SK-N-MC (cell line): ENCODE data around the gene PCDHGC4.

Source experiments
- DNase-seq: peaks from one replicate; pipeline ENCODE4 v3.0.0-alpha.2; 2011; ENCODE audit warnings: low read depth, low spot score
- H3K27ac ChIP-seq: fragments of 200-600 bp; sonication (generic); 2 replicates; pipeline ENCODE4 v1.5.1; 2016; ENCODE audit warnings: mixed run types
- H3K36me3 ChIP-seq: fragments of 200-600 bp; sonication (generic); 2 replicates; pipeline ENCODE4 v1.6.1; 2017; ENCODE audit warnings: antibody characterized with exemption, low read length, mixed read lengths; ENCODE audit not compliant: insufficient read depth
- H3K4me3 ChIP-seq: fragments of 200-600 bp; sonication (generic); 2 replicates; pipeline ENCODE4 v1.5.1; 2016
- H3K9ac ChIP-seq: fragments of 200-600 bp; sonication (generic); 2 replicates; pipeline ENCODE4 v1.8.0; 2017; ENCODE audit warnings: mixed run types, mixed read lengths; ENCODE audit not compliant: insufficient read length
- H3K9me3 ChIP-seq: fragments of 200-600 bp; sonication (generic); 2 replicates; pipeline ENCODE4 v1.6.1; 2017; ENCODE audit warnings: low read depth, mild to moderate bottlenecking, antibody characterized with exemption, low read length, moderate library complexity, mixed read lengths
- EZH2 ChIP-seq: fragments of 200-600 bp; sonication (generic); IDR thresholded peaks from one replicate; pipeline ENCODE4 v1.6.1; 2017; ENCODE audit warnings: antibody characterized with exemption
- FOXP2 ChIP-seq: optimal IDR thresholded peaks from 2 replicates; pipeline ENCODE3; 2011; ENCODE audit warnings: mild to moderate bottlenecking, moderate library complexity; ENCODE audit not compliant: insufficient read depth; ENCODE audit errors: extremely low read length, control extremely low read depth
- POLR2AphosphoS5 ChIP-seq: IDR thresholded peaks from 2 replicates; pipeline ENCODE4 v1.6.1; 2012; ENCODE audit warnings: mild to moderate bottlenecking, low read depth, low read length, borderline replicate concordance

Gene PCDHGC4

GRCh38 chr5:141493500-141494422 is 8.9 kb downstream of the PCDHGC4 start:
- H3K4me3 ChIP-seq, result peak overlapping the region; percentile 77; the same call in 1 of the 2 replicates
- H3K27ac ChIP-seq, result peak overlapping the region; percentile 97
- DNase-seq, result no peak
- no peaks in the 10 kb centered on the region for H3K9me3 ChIP-seq
- TF ChIP-seq POLR2AphosphoS5 (no peak), EZH2 (no peak)
- H3K9ac ChIP-seq, result peak overlapping the region; percentile 52
- no peaks in the 10 kb centered on the region for H3K36me3 ChIP-seq

- DNase-seq, result no peak
- TF ChIP-seq FOXP2, result no peak
- TF ChIP-seq POLR2AphosphoS5, result peak; percentile 36
- H3K36me3 ChIP-seq, result no peaks in the 10 kb centered on the region
- H3K4me3 ChIP-seq, result peak overlapping the region; percentile 77
- peak overlapping the region; percentile 52 for H3K9ac ChIP-seq
- no peaks in the 10 kb centered on the region for H3K9me3 ChIP-seq
- peak overlapping the region; percentile 97 for H3K27ac ChIP-seq
Measured at GRCh38 chr5:141494761-141495452, 10.1 kb downstream of the PCDHGC4 start.

GRCh38 chr5:141495453-141495811 is 10.6 kb downstream of the PCDHGC4 start:
- Histone ChIP-seq H3K9ac (peak overlapping the region; percentile 58), H3K27ac (peak overlapping the region; percentile 97), H3K9me3 (no peaks in the 10 kb centered on the region), H3K36me3 (no peaks in the 10 kb centered on the region), H3K4me3 (peak overlapping the region; percentile 77)
- TF ChIP-seq EZH2, result no peak
- no peak for TF ChIP-seq FOXP2
- no peak for DNase-seq

- Histone ChIP-seq H3K27ac (peak overlapping the region; percentile 97), H3K9ac (peak overlapping the region; percentile 58), H3K36me3 (no peaks in the 10 kb centered on the region), H3K9me3 (no peaks in the 10 kb centered on the region), H3K4me3 (peak overlapping the region; percentile 77)
- peak; percentile 88 for DNase-seq
- TF ChIP-seq EZH2 (no peak), POLR2AphosphoS5 (peak; percentile 84), FOXP2 (peak; percentile 83)
Measured at GRCh38 chr5:141496038-141496437, 11.2 kb downstream of the PCDHGC4 start.

GRCh38 chr5:141501761-141502160 is 16.9 kb downstream of the PCDHGC4 start:
- Histone ChIP-seq H3K9me3 (no peaks in the 10 kb centered on the region), H3K36me3 (no peaks in the 10 kb centered on the region), H3K4me3 (no peak overlapping the region), H3K27ac (no peak overlapping the region), H3K9ac (no peak overlapping the region)
- no peak for TF ChIP-seq EZH2
- no peak for TF ChIP-seq POLR2AphosphoS5
- TF ChIP-seq FOXP2, result no peak
- no peak for DNase-seq

- TF ChIP-seq EZH2, result no peak
- no peak for TF ChIP-seq FOXP2
- TF ChIP-seq POLR2AphosphoS5, result no peak
- Histone ChIP-seq H3K9me3 (no peaks in the 10 kb centered on the region), H3K27ac (no peak overlapping the region), H3K4me3 (no peak overlapping the region), H3K9ac (no peak overlapping the region), H3K36me3 (no peaks in the 10 kb centered on the region)
- no peak for DNase-seq
Measured at GRCh38 chr5:141503681-141504080, 18.9 kb downstream of the PCDHGC4 start.

- no peak overlapping the region for H3K4me3 ChIP-seq
- TF ChIP-seq EZH2, result no peak
- no peak for TF ChIP-seq POLR2AphosphoS5
- no peak for TF ChIP-seq FOXP2
- no peaks in the 10 kb centered on the region for H3K9me3 ChIP-seq
- no peak overlapping the region for H3K9ac ChIP-seq
- no peak for DNase-seq
- H3K27ac ChIP-seq, result no peak overlapping the region
- no peaks in the 10 kb centered on the region for H3K36me3 ChIP-seq
Measured at GRCh38 chr5:141504216-141504615, 19.4 kb downstream of the PCDHGC4 start.

GRCh38 chr5:141506381-141507155 is 21.7 kb downstream of the PCDHGC4 start:
- TF ChIP-seq POLR2AphosphoS5, result no peak
- Histone ChIP-seq H3K27ac (peak overlapping the region; percentile 95), H3K9me3 (no peaks in the 10 kb centered on the region), H3K36me3 (peaks cover 11% of the 10 kb centered on the region), H3K9ac (no peak overlapping the region), H3K4me3 (no peak overlapping the region)
- DNase-seq, result no peak
